ENCODE results near the gene EFR3B. TPM values are rescaled to one million over a fixed set of nuclear protein-coding genes. Genes with fewer than 3 reads are reported as not detected.

The EFR3B gene, protein sequence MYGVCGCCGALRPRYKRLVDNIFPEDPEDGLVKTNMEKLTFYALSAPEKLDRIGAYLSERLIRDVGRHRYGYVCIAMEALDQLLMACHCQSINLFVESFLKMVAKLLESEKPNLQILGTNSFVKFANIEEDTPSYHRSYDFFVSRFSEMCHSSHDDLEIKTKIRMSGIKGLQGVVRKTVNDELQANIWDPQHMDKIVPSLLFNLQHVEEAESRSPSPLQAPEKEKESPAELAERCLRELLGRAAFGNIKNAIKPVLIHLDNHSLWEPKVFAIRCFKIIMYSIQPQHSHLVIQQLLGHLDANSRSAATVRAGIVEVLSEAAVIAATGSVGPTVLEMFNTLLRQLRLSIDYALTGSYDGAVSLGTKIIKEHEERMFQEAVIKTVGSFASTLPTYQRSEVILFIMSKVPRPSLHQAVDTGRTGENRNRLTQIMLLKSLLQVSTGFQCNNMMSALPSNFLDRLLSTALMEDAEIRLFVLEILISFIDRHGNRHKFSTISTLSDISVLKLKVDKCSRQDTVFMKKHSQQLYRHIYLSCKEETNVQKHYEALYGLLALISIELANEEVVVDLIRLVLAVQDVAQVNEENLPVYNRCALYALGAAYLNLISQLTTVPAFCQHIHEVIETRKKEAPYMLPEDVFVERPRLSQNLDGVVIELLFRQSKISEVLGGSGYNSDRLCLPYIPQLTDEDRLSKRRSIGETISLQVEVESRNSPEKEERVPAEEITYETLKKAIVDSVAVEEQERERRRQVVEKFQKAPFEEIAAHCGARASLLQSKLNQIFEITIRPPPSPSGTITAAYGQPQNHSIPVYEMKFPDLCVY
- 72.9 TPM for total RNA-seq

DNA sequence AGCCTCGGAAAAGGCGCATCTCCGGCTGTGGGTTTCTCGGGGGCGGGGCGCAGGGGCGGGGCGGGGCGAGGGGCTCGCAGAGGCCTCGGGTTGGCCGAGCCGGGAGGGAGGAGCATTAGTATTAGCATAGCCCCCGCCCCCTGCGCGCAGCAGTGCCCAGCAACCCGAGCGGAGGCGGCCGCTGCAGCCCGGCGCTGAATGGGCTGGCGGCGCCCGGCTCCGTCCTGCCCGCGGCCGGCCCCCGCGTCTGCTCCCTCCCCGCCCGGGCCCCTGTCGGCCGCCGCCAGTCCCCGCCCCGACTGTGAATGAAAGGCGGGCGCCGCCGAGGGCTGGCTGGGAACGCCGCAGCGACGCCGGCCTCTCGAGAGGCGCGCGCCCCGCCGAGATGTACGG lies at the start of gene EFR3B:
Gene EFR3B, plus strand, starts transcription at position 149 of the 393 bp plus-strand sequence. Its CDS starts 237 bp downstream, at position 386.

DNA sequence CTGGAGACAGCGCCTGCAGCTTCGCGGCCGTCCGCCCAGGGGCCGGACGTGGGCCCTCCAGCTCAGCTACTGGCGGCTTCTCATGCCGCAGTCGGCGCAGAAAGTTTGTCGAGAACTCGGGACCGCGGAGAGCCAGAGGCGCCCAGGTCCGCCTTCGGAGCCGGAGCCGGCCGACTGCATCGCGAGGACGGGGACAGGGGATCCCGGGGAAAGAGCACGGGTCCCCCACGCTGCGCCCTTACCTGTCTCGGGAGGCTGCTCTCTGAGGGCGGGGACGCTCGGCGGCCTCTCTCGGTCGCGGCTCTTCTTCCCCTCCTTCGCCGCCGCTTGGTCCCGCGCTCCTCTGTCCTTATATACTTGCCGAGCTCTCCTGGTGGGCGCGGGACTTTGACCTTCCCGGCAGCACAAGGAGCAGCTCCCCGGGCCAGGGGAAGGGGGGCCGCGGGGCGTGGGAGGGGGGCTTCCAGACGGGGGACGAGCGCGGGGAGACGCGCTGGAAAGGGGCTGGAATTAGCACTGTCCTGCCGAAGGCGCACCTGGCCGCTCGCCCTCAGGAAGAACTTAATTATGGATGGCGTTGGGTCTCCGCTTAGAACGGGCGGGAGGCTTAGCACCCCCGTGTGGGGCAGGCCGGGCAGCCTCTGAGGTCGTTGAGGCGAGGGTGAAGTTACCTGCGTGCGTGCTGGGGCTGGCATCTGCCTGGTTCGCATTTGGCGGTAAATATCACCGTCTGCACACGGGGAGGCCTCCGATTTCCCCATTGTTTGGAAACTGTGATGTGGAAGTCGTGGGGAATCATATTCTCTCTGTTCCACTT lies 126.6 kb downstream of the EFR3B start, which contains the start of gene POMC:
Gene POMC, minus strand, starts transcription at position 325 of the 817 bp plus-strand sequence. CDS start 3,808 bp downstream, outside the sequence.

Small RNA genes within 50 kb of the gene (small RNA-seq; reads per million reads assigned to genes)
- gene RF00019: not detected
- not detected for gene RN7SL856P

Other genes starting within 250 kb of the EFR3B start
- gene PTRHD1, start 248.7 kb upstream of the EFR3B start, total RNA-seq: 41.3 TPM
- gene CENPO, start 248.7 kb upstream of the EFR3B start, total RNA-seq: 17.1 TPM
- 27.7 TPM for gene ADCY3, start 121.8 kb upstream of the EFR3B start, total RNA-seq
- 24.5 TPM for gene DNAJC27, start 70.1 kb upstream of the EFR3B start, total RNA-seq
- gene POMC, start 126.5 kb downstream of the EFR3B start, total RNA-seq: 5.3 TPM

Data from diencephalon (tissue), 1 donor.